Stimulated activated CD8-positive, alpha-beta memory T cell treated with anti-CD3 and anti-CD28 coated beads, Interleukin-15, amount 100 ng/mL, for 48 hours (primary cell): ENCODE measurements around the gene DMBX1.

Experiments used
- DNase-seq, 2 donors: peaks; one replicate each; pipeline ENCODE4 v3.0.0-alpha.2; 2020; ENCODE audit warnings: low read depth in 2 of 2

DMBX1 gene

DNA sequence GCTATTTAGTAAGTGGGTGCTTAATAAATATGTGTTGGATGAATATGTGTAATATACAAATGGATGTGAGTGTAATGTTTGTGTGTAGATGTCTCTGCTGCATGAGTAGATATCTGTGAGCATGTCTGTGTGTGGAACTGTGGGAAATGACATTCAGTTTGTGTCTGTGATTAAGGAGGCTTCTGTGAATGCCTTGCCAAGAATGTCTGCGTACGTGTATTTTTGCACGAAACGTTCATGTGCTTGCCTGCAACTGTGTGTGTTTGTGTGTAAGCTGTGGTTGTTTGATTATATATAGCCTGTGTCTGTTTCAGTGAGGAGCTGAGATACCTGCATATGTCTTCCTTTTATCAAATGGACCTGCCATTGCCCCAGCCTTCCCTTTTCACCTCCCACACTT is 13.8 kb downstream of the DMBX1 start:
- no peak for DNase-seq

DNA sequence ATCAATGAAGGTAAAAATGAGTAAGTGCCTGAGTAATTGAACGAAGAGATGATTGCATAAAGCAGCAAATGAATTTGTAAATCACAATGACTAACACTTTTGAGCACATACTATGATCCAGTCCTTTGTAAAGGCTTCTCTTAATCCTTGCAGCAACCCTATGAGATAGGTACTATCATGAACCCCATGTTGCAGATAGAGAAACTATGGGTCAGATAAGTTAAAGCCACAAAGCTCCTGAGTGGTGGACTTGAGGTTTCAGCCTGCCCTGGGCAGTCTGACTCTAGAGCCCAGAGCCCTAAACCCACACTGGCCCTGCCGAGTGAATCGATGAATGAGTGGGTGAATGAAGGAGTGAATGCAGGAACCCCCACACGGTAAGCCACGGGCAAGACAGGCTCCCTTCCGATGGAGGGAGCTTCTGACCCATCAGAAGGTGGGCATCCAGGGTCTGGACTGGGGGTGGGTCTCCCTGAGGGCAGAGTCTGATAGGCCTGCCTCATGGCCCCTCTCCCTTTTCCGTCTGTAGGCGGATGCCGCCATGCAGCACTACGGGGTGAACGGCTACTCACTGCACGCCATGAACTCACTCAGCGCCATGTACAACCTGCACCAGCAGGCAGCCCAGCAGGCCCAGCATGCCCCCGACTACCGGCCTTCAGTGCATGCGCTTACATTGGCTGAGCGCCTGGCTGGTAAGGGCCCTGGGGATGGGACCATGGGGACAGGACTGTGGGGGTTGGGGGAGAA is 17.0 kb downstream of the DMBX1 start:
- no peak for DNase-seq

DNA sequence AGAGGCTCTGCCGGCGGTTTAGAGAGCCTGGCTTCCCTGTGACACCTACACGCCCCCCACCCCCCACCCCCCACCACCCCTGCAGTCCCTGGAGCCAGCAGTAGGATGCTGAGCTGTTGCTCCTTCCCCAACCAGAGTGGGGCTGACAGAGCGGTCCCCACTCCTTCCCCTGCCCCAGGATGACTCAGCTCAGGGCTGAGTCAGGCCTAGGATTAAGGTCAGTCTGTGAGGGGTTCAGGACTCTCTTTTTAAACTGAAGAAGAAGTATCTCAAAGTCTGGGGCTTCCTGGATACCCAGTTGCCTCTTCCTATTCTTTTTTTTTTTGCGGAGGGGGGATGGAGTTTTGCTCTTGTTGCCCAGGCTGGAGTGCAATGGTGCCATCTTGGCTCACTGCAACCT is 19.1 kb downstream of the DMBX1 start:
- no peak for DNase-seq

DNA sequence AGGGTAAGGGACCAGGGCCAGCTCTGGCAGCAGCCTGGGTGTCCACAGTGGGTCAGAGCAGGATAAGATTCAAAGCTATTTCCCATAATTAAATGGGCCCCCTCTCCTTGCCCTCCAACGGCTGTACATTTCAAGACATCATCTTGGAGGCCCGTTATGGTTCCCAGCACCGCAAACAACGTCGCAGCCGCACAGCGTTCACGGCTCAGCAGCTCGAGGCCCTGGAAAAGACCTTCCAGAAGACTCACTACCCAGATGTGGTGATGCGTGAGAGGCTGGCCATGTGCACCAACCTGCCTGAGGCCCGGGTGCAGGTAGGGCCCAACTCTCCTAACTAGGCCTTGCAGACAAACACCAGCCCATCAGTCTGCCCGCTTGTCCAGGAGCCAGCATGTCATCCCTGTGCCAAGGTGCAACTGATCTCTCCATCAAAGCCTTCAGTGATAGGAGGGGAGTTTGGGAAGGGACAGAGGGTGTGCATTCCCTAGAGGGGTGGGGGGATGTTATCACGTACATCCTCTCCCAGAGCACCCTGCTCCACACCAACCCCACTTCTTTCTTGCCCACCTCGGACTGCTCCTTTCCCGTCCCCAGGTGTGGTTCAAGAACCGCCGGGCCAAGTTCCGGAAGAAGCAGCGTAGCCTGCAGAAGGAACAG is 20.8 kb downstream of the DMBX1 start:
- DNase-seq, result no peak

DNA sequence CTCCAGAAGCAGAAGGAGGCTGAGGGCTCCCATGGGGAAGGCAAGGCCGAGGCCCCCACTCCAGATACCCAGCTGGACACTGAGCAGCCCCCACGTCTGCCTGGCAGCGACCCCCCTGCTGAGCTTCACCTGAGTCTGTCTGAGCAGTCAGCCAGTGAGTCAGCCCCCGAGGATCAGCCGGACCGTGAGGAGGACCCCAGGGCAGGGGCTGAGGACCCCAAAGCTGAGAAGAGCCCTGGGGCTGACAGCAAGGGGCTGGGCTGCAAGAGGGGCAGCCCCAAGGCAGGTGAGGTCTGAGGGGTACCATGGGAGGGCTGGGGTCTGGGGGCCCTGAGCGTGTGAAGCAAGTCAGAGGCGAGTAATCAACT is 21.3 kb downstream of the DMBX1 start:
- DNase-seq, result no peak

DNA sequence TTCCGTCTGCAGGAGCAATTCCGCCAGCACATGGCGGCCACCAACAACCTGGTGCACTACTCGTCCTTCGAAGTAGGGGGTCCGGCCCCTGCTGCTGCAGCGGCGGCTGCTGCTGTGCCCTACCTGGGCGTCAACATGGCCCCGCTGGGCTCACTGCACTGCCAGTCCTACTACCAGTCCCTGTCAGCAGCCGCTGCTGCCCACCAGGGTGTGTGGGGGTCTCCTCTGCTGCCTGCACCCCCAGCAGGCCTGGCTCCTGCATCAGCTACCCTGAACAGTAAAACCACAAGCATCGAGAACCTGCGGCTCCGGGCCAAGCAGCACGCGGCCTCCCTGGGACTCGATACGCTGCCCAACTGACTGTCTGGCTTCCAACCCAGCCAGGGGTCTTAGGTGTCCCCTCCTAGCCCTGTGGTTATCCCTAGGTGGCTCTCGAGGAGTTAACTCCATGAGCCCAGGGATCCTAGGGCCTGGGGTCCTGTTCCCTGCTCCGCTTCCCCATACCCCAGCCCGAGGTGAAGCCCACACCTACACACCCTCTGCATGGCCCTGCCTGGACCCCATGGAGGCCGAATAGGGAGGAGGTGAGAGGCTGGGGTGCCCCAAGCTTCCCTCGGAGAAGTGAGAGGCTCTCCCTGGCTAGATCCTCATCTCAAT is 22.6 kb downstream of the DMBX1 start:
- no peak for DNase-seq

DNA sequence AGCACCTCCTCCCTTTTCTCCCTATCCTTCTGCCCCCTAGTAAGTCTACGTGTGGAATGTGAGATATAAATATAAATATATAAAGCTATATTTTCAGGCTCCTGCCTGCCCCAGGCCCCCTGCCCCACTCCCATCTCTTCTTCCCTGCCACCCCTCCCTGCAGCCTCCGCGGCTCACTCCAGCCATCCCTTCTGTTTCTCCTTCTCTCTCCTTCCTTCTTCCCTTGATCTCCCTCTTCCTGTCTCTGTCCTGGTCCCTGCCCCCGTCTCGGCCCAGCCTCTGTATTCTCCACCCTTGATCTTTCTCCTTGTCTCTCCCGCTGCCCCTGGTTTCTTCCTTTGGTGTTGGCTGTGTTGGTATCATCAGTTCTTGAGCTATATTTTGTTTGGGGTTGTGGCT is 23.2 kb downstream of the DMBX1 start:
- no peak for DNase-seq

DNA sequence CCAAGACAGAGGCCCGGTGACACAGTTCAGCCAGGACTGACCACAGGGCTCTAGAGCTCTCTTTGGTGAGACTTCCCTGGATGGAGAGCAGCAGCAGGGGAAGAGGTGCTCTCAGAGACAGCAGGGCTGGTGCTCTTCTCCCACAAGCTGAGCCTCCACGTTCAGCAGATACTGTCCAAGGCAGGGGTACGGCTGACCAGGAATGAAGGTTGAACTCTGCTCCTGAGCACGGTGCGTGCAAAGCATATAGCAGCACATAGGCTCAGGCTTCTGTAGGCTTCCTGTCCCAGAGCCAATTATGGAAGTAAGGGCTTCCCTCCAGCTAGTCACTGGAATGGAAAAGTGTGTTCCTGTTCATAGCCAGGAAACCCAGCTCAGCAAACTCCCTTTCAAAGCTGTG is 23.9 kb downstream of the DMBX1 start:
- DNase-seq, result no peak

DNA sequence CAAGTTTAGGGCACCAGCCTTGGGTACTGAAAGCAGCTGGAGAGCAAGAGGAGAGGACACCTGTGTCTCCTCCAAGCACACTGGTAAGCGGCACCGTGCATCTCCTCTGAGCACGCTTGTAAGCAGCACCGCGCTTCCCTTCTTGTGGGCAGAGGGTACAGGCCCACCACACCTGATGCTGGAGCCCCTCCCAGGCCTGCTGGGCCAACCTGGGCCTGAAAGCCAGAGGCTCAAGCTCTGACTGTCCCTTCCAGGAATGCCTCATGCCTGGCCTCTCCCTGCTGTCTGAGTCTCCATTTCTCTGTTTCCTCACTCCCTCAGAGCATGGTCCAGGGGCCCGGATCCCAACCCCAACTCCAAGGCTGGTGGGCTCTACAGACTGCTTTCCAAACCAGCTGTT is 25.9 kb downstream of the DMBX1 start:
- DNase-seq, result no peak

DNA sequence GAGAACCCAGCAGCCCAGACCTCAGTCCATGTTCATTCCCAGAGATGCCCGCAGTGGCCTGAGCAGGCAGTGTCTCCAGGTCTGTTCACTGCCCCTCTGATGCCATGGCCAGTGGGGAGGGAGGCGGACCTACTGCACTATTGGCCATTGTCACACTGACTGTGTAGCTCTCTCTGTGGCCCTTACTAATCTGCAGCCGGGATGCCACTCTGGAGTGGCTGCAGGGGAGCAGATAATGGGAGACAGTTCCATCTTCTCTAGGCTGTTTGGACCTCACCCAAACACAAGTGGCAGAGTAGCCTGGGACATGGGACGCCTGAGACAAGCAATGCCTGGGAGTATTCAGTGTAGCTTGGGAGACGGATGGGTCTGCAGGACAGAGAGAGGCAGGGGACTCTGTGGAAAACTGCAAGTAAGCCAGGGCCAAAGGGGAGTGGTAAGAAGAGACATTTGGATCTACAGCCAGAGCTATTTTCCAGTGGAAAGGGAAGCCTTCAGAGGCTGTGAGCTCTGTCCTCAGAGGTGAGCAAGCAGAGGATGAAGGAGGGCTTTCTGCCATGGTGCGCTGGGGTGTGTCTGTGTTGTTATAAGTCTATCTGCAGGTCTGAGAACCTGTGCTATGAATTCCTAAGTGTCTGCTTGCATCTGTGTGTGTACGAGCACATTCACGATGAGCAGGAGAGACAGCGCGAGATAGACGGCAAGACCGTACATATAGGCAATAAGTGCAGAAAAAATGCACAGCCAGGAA is 26.7 kb downstream of the DMBX1 start:
- DNase-seq, result no peak

DNA sequence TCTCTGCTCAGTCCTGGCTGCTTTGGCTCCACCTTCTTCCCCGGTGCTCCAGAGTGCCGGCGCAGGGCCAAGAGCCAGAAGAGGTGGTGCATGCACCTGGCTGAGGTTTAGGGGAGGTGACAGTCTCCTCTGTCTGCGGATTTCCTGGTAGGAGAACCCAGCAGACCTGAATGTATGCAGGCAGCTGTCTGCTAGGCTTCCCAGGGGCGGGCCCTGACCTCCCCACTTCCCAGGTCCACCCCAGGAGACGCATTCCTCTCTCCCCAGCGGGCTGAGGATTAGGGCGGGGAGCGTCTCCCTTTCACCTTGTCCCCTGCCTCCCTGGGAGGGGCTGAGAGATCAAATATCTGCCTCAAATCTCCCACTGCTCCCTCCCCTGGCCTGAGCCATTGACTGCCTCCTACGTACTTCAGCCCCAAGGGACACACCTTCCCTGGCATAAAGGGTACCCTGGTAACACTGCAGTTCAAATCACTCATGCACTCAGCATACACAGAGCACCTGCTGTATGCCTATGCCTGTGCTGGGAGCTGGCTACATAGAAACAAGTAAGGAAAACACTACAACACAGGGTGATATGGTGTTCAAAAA is 27.5 kb downstream of the DMBX1 start:
- DNase-seq, result no peak

DNA sequence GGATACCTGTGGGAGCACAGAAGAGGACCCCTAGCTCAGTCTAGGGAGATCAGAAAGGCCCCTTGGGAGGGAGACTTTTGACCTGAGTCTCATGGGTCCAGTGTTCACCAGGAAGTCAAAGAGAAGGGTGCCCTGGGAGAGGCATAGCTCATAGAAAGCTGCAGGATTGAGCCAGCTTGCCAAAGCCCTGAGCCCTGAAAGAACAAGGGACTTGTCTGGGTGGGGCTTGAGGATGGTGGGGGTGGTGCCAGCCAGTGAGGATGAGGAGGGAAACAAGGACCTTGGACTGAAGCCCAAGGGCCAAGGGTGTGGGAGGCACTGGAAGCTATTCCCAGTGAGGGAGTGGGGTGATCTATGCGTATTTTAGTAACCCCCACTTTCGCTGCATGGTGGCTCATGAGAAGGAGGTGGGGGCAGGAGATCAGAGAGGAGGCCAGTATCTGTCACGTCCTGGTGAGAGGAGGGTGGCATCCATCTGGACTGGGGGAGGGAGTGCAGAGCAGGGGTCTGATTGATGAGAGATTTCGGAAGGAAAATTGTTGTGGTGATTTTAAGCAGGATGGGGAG is 28.4 kb downstream of the DMBX1 start:
- no peak for DNase-seq

DNA sequence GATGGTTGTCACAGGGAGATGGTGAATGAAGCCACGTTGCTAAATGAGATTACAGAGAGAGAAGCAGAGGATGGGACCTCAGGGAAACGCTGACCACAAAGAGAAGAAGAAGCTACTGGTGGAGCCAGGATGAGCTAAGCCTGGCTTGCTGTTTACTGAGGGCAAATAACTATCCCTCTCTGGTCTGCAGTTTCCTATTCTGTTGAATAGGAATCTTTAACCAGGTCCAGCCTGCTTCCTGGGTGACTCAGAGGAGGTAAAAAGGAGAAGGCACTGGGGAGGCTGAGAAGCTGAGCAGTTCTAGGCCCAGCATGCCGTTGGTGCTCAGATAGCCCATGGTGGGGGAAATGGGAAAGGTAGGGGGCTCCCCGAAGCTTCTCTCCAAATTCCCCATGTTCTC is 29.6 kb downstream of the DMBX1 start:
- DNase-seq, result no peak

DNA sequence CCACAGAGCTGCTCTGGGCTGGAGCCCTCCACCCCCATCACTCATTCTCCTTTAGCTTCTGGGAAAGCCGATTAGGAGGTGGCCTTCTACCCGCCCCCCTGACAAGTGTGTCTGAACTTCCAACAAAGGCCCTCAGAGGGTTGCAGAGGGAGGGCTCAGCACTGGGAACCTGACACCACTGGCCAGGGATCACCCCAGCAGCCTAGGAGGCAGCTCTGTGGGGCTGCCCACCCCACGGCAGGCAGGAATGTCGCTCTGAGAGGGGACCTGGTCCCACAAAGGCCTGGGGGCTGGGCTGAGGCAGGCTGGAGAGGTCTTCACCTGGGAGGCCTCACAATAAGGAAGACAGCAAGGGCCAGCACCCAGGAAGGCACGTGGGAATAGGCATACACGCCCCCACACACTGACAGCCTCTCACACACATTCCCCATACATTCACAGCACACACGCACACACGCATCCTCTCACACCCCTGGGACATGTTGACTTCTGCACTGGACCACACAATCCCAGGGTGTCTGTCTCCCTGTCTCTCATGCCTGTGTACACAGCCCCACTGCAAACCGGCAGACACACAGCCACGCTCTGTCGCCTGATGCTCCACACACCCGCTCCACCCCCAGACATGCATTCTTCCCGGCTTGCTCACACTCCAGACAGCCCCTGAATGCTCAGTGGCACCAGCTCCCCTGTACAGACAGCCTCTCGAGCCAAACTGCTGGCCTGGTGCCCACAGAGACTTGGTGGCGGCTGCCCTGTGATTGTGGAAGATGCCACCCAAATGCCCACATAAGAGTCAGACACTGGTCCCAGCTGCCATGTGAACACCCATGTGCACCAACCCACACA is 30.7 kb downstream of the DMBX1 start:
- no peak for DNase-seq

DNA sequence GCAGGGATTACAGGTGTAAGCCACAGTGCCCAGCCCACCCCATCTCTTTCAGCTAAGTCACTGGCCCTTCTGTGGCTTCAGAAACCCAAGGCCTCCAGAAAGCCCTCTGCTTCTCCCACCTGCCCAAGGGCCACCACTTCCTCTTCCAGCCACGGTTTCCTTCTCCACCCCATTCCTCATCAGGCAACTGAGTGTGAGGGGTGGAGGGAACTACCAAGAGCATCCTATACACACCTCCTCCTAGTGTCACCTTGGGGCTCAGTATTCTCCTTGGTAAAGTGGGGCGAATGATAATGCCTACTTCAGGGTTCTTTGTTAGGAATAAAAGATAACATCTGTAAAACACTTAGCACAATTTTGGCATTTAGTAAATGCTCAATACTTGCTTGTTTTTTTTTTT is 31.8 kb downstream of the DMBX1 start:
- DNase-seq, result no peak

DNA sequence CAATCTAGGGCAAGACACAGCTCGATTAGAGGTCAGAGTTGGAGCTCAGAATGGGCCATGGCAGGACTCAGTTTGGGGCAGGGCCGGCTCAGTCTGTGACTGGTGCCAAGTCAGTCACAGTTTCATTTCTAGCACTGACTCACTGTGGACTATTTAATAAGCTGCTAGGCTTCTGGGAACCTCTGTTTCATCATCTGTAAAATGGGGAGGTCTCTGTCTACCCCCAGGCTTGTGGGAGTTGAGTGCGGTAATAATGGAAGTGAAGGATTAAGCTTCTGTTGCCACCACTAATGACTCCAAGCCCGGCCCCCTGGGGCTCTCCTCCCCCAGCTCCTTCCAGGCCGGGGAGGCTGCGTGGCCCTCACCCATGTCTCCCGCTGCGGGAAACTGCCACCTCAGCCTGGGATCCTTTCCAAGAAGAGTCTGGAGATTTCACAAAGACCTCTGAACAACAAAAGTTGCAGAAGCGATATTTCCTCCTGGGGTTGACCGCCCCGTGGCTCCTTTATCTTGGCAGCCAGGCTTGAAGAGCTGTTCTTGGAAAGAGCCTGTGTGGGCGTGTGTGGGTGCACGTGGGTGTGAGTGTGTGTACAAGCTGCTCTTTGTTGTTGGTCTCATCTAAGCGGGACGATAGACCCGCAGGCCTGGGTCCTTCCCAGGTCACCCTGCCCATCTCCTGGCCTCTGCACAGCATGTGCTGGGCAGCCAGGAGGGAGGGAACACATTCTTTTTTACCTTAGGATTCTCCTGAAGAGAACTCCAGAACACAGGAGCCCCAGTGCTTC is 32.7 kb downstream of the DMBX1 start:
- peak in 1 of 2 donors; percentile 37 for DNase-seq

DNA sequence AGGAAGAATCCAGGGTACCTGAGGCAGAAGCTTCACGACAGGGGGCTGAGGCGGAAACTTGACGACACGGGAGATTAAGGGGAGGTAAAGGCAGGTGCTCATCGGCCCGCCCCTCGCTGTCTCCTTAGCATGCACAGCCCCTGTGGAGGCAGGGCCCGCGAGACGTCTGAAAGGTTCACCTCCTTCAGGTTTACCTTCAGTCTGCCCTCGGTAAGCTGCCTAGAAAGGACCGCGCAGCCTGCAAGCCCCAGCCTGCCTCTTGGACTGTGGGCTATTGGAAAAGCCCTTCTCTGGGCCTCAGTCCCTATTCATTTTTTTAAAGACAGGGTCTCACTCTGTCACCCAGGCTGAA is 33.3 kb downstream of the DMBX1 start:
- DNase-seq, result no peak

DNA sequence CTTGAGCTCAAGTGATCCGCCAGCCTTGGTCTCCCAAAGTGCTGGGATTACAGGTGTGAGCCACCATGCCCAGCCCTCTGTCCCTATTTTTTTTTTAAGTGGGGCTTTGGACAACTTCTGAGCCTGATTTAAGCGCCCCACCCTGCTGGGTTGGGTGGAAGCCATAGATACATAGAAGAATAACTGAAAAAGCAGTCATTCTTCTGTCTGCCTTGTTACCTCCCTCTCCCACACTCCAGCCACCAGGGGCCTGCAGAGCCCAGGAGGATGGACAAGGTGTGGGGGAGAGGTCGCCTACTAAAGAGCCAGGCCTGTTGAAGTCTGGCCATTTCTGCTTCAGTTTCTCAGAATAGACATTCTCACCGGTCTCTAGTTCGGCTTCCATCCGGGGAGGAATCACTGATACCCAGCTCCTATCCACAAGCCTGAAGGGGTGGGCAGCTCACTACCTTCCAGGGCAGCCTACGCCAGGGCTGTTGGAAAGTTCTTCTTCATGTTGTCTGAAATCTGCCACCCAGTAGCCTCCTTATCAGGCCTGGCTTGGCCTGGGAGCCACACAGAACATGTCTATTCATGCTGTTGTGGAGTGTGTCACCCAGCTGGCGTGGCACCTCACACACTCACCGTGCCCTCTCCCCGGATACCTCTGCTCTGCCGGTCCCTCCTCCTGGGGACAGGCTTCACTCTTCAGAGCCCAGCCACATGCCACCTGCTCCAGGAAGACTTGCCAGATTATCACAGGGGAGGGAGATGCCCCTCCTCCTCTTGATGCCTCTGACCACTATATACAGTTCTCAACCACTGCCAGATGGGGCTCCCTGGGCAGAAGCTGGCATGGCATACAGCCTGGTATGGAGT is 34.1 kb downstream of the DMBX1 start:
- no peak for DNase-seq

DNA sequence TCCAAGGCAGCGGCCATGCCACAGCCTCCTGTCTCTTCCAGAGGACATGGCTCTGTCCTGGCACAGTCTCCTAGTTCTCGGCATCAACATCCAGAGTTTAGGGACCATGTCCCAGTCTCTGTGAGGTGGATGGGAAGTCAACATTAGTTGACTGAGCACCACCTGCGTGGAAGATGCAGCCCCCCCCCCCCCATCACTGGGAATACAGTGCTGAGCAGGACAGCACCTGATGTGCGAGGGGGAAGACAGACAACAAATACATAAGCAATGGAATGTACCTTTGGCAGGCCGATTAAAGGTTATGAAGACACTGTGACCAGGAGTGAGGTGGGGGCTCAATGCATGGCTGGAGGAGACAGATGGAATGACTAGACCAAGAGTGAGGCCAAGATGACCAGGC is 35.2 kb downstream of the DMBX1 start:
- no peak for DNase-seq
